Measurements from ENCODE around the gene NMT2.
A peak's percentile ranks its signal among the peaks of the same experiment; 100 is the strongest.

The NMT2 gene

DNA sequence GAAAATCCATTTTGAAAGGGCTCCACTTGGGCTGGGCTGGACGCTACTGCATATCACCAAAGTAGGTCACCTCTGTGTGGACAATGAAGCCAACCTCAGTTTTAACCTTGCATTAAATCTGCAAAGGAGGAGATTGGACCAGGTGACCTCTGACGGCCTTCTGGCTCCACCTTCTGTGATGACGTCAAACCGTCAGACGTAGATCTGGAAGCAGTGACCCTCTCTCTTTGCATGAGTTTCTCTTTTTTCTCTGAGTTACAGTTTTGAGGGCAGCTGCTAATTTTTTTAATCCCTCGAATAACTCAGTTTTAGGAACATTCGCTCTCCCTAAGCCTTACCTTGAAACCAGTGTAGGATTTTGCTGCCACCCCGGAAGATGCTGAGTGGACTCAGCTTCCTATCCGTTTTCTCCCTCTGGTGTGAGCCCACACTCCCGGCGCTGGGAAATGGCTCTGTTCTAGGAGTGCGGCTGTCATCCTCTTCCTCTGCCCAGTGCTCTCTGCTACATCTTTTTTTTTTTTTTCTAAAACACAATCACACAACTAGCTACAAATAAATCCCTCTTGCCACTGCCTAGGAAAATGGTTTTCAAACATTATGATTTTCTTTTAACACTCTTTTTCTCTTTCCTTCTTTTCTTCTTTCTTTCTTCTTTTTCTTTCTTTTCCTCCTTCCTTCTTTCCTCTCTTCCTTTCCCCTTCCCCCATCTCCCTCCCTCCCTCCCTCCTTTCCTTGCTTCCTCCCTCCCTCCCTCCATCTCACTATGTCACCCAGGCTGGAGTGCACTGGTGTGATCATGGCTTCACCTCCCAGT lies 27.7 kb upstream of the NMT2 start:
- no peak for ATAC-seq
- H3K36me3 Mint-ChIP-seq: no peaks in the 10 kb centered on the region
- peaks cover 19% of the 10 kb centered on the region for H3K27me3 Mint-ChIP-seq
- H3K9me3 Mint-ChIP-seq: no peaks in the 10 kb centered on the region
- peaks cover 7% of the 10 kb centered on the region for H3K4me1 Mint-ChIP-seq
- H3K4me3 Mint-ChIP-seq: peak overlapping the region; percentile 55
- H3K27ac Mint-ChIP-seq: peak overlapping the region; percentile 45

- Mint-ChIP-seq H3K27me3 (no peaks in the 10 kb centered on the region), H3K27ac (no peak overlapping the region), H3K4me1 (peaks cover 18% of the 10 kb centered on the region), H3K9me3 (no peaks in the 10 kb centered on the region), H3K36me3 (no peaks in the 10 kb centered on the region), H3K4me3 (no peak overlapping the region)
- ATAC-seq: peak; percentile 74
Measured at GRCh38 chr10:15189133-15189885, 20.8 kb upstream of the NMT2 start.

GRCh38 chr10:15188603-15189002 lies 20.1 kb upstream of the NMT2 start:
- H3K36me3 Mint-ChIP-seq: no peaks in the 10 kb centered on the region
- H3K27me3 Mint-ChIP-seq: no peaks in the 10 kb centered on the region
- H3K9me3 Mint-ChIP-seq: no peaks in the 10 kb centered on the region
- H3K4me3 Mint-ChIP-seq: no peak overlapping the region
- peaks cover 18% of the 10 kb centered on the region for H3K4me1 Mint-ChIP-seq
- no peak for ATAC-seq
- H3K27ac Mint-ChIP-seq: no peak overlapping the region

DNA sequence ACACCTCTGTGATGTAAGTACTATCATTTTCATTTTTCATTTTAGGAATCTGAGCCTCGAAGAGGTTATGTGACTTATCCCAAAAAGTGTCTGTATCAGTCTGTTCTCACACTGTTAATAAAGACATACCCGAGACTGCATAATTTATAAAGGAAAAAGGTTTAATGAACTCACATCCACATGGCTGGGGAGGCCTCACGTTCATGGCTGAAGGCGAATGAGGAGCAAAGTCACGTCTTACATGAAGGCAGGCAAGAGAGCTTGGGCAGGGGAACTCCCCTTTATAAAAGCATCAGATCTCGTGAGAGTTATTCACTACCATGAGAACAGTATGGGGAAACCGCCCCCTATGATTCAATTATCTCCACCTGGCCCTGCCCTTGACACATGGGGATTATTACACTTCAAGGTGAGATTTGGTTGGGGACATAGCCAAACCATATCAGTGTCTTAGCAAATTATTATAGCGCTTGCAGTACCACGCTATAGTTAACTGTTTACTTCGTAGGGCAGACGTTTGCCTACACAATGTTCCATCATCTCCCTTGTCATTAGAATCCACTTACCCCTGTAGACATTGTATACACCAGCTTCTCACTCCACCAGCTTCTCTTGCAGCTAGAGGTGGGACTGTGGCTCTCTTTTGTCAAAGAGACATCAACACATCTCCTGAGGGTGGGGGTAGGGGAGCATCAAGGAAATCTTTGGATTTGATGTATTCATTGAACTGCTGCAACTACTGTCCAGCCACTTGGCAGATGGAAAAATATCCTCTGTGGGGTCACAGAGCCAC lies 15.4 kb upstream of the NMT2 start:
- Mint-ChIP-seq H3K4me3 (no peak overlapping the region), H3K36me3 (no peaks in the 10 kb centered on the region), H3K27me3 (no peaks in the 10 kb centered on the region), H3K4me1 (peaks cover 10% of the 10 kb centered on the region), H3K27ac (no peak overlapping the region), H3K9me3 (no peaks in the 10 kb centered on the region)
- ATAC-seq: no peak

- Mint-ChIP-seq H3K27me3 (no peaks in the 10 kb centered on the region), H3K9me3 (no peaks in the 10 kb centered on the region), H3K4me1 (peaks cover 10% of the 10 kb centered on the region), H3K4me3 (no peak overlapping the region), H3K36me3 (no peaks in the 10 kb centered on the region), H3K27ac (no peak overlapping the region)
- ATAC-seq: no peak
Measured at GRCh38 chr10:15182540-15183207, 14.2 kb upstream of the NMT2 start.

DNA sequence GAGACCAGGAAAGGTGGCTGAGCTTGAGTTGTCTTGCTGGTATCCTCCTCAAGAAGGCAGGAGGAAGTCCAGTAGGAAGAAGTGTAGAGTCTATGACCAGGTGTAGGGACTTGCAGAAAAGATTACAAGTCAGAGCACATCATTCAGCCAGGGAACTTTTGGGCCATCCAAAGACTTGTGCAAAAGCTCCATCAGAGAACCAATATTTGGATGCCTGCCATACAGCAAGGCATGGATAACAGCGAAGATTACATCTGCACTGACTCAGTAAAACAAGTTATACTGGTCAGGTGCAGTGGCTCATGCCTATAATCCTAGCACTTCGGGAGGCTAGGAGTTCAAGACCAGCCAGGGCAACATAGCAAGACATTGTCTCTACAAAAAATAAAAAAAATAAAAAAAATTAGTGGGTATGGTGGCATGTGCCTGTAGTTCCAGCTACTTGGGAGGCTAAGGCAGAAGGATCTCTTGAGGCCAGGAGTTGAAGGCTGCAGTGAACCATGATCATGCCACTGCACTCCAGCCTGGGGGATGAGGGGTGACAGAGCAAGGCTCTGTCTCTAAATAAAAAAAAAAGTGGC lies 13.2 kb upstream of the NMT2 start:
- Mint-ChIP-seq H3K27me3 (no peaks in the 10 kb centered on the region), H3K9me3 (no peaks in the 10 kb centered on the region), H3K4me3 (no peak overlapping the region), H3K36me3 (no peaks in the 10 kb centered on the region), H3K4me1 (peaks cover 10% of the 10 kb centered on the region), H3K27ac (no peak overlapping the region)
- ATAC-seq: no peak

- no peak overlapping the region for H3K4me3 Mint-ChIP-seq
- no peak for ATAC-seq
- H3K27ac Mint-ChIP-seq: no peak overlapping the region
- H3K4me1 Mint-ChIP-seq: peaks cover 6% of the 10 kb centered on the region
- H3K9me3 Mint-ChIP-seq: no peaks in the 10 kb centered on the region
- H3K27me3 Mint-ChIP-seq: peaks cover under 1% of the 10 kb centered on the region
- no peaks in the 10 kb centered on the region for H3K36me3 Mint-ChIP-seq
Measured at GRCh38 chr10:15180736-15181135, 12.2 kb upstream of the NMT2 start.

DNA sequence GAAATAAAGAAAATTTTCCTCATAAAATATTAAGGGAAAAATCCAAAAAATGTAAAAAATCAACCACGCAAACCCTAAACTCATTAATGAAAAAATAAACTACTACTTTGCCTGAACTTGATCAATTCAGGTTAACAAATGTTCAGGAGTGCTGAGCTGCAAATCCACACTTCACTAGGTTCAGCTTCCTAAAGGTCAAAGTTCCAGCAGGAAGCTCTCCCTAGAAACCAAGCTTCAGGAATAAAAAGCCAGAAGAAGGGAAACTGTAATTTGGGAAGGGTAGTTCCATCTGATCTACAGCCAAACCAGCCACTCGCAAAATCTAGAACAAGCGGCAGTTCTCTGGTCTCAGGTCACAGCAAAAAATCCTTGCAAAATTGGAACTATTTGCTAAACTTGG lies 7.8 kb upstream of the NMT2 start:
- H3K9me3 Mint-ChIP-seq: no peaks in the 10 kb centered on the region
- peaks cover 18% of the 10 kb centered on the region for H3K27me3 Mint-ChIP-seq
- no peak overlapping the region for H3K27ac Mint-ChIP-seq
- H3K4me3 Mint-ChIP-seq: no peak overlapping the region
- no peak for ATAC-seq
- no peaks in the 10 kb centered on the region for H3K36me3 Mint-ChIP-seq
- H3K4me1 Mint-ChIP-seq: no peaks in the 10 kb centered on the region

DNA sequence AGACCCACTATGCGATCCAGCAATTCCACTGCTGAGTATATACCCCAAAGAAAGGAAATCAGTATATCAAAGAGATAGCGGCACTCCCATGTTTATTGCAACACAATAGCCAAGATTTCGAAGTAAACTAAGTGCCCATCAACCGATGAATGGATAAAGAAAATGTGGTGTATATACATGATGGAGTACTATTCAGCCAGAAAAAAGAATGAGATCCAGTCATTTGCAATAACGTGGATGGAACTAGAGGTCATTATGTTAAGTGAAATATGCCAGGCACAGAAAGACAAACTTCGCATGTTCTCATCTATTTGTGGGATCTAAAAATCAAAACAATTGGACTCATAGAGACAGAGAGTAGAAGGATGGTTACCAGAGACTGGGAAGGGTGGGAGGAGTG lies 7.1 kb upstream of the NMT2 start:
- Mint-ChIP-seq H3K36me3 (no peaks in the 10 kb centered on the region), H3K4me3 (no peak overlapping the region), H3K4me1 (no peaks in the 10 kb centered on the region), H3K27me3 (peaks cover 18% of the 10 kb centered on the region), H3K9me3 (no peaks in the 10 kb centered on the region), H3K27ac (no peak overlapping the region)
- ATAC-seq: no peak

DNA sequence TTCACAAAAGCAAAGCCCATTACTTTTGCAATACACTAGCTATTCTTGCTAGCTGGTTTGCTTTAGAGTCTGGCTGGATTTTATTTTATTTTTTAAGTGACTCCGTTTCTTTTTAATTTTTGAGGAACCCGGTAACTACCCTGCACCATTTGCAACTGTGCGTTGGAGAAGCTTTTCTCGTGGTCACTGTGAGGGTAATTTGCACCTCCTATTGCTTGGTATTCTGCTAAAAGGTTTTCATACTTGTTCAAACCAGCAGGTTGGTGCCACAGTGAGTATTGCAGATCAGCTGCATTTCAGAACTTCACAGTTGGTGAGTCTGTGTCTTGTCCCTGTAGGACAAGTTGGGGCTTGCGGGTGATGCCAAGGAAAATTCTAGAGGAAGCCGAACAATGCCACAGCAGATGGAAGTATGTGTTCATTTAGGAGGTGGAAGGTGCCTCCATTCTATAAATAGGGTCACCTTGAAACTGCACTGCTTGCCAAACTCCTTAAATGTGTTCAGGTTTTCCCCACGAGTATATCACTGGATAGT lies 3.9 kb upstream of the NMT2 start:
- H3K4me3 Mint-ChIP-seq: no peak overlapping the region
- H3K9me3 Mint-ChIP-seq: no peaks in the 10 kb centered on the region
- H3K27me3 Mint-ChIP-seq: peaks cover 18% of the 10 kb centered on the region
- H3K4me1 Mint-ChIP-seq: peaks cover 14% of the 10 kb centered on the region
- no peaks in the 10 kb centered on the region for H3K36me3 Mint-ChIP-seq
- no peak overlapping the region for H3K27ac Mint-ChIP-seq
- no peak for ATAC-seq

DNA sequence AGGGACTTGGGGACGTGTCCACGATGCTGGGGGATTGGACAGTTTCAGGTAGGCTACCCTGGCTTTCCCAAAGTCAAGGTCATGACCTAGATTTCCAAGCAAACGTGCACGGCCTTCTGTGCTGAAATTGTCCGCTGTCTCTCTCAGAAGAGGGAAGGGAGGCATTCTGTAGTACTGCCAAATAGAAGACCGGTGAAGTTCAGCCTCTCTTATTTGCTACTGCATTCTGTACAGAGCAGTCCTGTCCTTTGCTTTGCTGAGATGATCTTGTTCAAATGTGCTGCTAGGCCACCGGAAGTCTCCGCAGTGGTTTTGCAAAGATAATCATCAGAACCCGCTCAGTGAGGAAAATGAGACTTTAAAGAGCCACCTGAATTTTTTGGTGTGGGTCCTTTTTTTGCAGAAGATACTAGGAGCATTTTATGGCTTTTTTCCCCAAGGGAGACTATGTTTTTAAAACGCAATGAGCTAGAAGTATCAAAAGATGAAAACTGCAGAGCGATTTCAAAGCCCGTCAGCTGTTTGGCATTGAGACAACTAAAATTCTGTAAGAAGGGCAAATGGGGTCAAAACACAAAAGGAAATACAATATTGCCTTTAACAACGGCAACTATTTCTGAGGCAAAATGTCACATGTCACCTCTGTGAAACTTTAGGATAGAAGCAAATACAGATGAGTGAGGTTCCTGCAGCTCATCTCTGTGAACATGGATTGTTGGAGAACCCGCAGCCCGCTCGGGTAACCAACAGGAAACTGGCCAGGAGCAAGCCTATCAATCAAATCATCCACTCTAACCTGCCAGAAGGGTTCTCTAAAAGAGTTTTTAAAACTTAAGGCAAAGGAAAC lies 1.3 kb upstream of the NMT2 start:
- Mint-ChIP-seq H3K27me3 (peaks cover 8% of the 10 kb centered on the region), H3K27ac (no peak overlapping the region), H3K4me1 (peaks cover 17% of the 10 kb centered on the region), H3K36me3 (no peaks in the 10 kb centered on the region), H3K9me3 (no peaks in the 10 kb centered on the region), H3K4me3 (no peak overlapping the region)
- no peak for ATAC-seq

DNA sequence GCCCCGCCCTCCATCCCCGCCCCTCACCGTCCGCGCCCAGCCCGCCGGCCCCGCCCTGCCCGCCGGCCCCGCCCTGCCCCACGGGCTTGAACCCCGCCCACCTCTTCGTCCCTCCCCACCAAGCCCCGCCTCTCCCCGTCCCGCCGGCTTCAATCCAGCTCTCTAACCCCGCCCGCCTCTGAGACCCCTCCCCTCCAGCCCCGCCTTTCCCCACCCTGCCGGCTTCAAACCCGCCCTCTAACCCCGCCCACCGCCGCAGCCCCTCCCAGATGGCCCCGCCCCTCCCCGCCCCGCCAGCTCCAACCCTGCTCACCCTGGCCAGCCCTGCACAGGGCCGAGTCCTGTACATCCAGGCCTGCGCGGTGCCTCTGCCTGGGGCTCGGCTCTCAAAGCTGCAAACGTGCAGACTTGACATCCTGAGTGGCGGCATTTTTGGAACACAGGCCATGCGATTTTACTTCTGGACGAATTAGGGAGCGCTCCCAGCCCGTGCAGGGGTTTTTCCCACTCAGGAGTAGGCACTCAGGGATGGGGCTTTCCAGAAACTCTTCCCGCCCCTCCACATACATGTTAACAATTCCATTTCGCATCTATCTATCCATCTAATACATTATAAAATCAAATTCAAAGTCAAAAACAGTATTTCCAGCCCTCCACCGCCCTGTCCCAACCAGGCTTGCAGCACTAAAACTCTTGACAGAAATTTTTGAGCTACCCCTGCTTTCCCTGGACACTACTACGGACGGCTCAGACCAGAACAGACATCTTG lies 477 bp upstream of the NMT2 start:
- Mint-ChIP-seq H3K36me3 (no peaks in the 10 kb centered on the region), H3K27ac (peak overlapping the region; percentile 90), H3K4me1 (peaks cover 17% of the 10 kb centered on the region), H3K27me3 (peaks cover under 1% of the 10 kb centered on the region), H3K9me3 (no peaks in the 10 kb centered on the region), H3K4me3 (peak overlapping the region; percentile 63)
- peak; percentile 89 for ATAC-seq
